GM23338 (cell line): ENCODE measurements around the gene FERMT3.

ENCODE experiments used
- CREB1 ChIP-seq: fragments of 250-450 bp; sonication (Bioruptor Pico); IDR thresholded peaks from 2 replicates; pipeline ENCODE4 v1.5.0; 2020; ENCODE audit warnings: low read depth, mild to moderate bottlenecking, moderate library complexity
- EZH2 ChIP-seq: fragments of 200-600 bp; sonication (generic); IDR thresholded peaks from one replicate; pipeline ENCODE4 v1.8.0; 2017; ENCODE audit warnings: antibody characterized with exemption, mild to moderate bottlenecking, low read depth; ENCODE audit not compliant: unreplicated experiment
- JUNB ChIP-seq: IDR thresholded peaks from one replicate; pipeline ENCODE4 v1.6.1; 2016; ENCODE audit warnings: antibody characterized with exemption; ENCODE audit not compliant: unreplicated experiment
- NANOG ChIP-seq: IDR thresholded peaks from 2 replicates; pipeline ENCODE4 v1.6.1; 2016; ENCODE audit warnings: antibody characterized with exemption, borderline replicate concordance
- POLR2AphosphoS5 ChIP-seq: IDR thresholded peaks from 2 replicates; pipeline ENCODE4 v1.6.1; 2016; ENCODE audit warnings: antibody characterized with exemption, low read depth
- STAT1 ChIP-seq: IDR thresholded peaks from one replicate; pipeline ENCODE4 v1.6.1; 2016; ENCODE audit warnings: antibody characterized with exemption; ENCODE audit not compliant: unreplicated experiment
- ZNF331 ChIP-seq: fragments of 250-450 bp; sonication (Bioruptor Pico); IDR thresholded peaks from 2 replicates; pipeline ENCODE4 v1.5.0; 2020; ENCODE audit warnings: low read depth, mild to moderate bottlenecking, moderate library complexity
- TF ChIP-seq, protein P1 (sequence below): IDR thresholded peaks from one replicate; pipeline ENCODE4 v1.6.1; 2018; ENCODE audit warnings: antibody characterized with exemption; ENCODE audit not compliant: unreplicated experiment
- TF ChIP-seq, protein P2 (sequence below), 2 experiments: fragments of 200-600 bp in 1 of 2; sonication (generic) in 1 of 2; conservative IDR thresholded peaks; 2 replicates each; pipeline versions ENCODE4 v1.5.1 to v1.6.1; 2016 to 2017; ENCODE audit warnings: antibody characterized with exemption in 2 of 2, low read depth in 2 of 2, mild to moderate bottlenecking in 2 of 2, moderate library complexity in 1 of 2
- TF ChIP-seq, protein P3 (sequence below): IDR thresholded peaks from 2 replicates; pipeline ENCODE4 v1.6.1; 2016; ENCODE audit warnings: antibody characterized with exemption

DNA sequence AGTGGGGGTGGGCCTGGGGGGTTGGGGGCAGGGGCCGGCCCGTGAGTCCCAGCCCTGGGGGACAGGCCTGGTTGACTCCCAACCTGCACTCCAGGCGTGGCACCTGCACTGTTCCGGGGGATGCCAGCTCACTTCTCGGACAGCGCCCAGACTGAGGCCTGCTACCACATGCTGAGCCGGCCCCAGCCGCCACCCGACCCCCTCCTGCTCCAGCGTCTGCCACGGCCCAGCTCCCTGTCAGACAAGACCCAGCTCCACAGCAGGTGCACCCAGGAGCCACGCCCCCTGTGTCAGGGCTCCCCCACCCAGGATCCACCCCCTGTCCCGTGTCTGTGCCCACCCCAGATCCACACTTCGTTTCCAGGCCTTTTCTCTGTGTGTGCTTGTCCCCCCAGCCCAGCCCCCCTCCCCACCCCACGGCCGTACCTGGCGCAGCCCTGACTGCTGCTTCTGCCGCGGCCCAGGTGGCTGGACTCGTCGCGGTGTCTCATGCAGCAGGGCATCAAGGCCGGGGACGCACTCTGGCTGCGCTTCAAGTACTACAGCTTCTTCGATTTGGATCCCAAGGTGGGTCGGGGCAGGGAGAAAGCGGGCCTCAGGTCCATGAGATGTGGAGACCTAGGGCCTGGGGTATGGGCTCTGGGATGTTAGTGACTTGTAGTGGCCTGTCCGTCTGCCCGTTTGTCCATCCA, 4.8 kb downstream of the FERMT3 start:
- TF ChIP-seq, protein P1, sequence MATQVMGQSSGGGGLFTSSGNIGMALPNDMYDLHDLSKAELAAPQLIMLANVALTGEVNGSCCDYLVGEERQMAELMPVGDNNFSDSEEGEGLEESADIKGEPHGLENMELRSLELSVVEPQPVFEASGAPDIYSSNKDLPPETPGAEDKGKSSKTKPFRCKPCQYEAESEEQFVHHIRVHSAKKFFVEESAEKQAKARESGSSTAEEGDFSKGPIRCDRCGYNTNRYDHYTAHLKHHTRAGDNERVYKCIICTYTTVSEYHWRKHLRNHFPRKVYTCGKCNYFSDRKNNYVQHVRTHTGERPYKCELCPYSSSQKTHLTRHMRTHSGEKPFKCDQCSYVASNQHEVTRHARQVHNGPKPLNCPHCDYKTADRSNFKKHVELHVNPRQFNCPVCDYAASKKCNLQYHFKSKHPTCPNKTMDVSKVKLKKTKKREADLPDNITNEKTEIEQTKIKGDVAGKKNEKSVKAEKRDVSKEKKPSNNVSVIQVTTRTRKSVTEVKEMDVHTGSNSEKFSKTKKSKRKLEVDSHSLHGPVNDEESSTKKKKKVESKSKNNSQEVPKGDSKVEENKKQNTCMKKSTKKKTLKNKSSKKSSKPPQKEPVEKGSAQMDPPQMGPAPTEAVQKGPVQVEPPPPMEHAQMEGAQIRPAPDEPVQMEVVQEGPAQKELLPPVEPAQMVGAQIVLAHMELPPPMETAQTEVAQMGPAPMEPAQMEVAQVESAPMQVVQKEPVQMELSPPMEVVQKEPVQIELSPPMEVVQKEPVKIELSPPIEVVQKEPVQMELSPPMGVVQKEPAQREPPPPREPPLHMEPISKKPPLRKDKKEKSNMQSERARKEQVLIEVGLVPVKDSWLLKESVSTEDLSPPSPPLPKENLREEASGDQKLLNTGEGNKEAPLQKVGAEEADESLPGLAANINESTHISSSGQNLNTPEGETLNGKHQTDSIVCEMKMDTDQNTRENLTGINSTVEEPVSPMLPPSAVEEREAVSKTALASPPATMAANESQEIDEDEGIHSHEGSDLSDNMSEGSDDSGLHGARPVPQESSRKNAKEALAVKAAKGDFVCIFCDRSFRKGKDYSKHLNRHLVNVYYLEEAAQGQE, result no peak
- TF ChIP-seq POLR2AphosphoS5 (no peak), ZNF331 (no peak), EZH2 (no peak), CREB1 (CRISPR knock-in tag) (no peak), JUNB (no peak), NANOG (no peak), STAT1 (no peak)
- TF ChIP-seq, protein P2, sequence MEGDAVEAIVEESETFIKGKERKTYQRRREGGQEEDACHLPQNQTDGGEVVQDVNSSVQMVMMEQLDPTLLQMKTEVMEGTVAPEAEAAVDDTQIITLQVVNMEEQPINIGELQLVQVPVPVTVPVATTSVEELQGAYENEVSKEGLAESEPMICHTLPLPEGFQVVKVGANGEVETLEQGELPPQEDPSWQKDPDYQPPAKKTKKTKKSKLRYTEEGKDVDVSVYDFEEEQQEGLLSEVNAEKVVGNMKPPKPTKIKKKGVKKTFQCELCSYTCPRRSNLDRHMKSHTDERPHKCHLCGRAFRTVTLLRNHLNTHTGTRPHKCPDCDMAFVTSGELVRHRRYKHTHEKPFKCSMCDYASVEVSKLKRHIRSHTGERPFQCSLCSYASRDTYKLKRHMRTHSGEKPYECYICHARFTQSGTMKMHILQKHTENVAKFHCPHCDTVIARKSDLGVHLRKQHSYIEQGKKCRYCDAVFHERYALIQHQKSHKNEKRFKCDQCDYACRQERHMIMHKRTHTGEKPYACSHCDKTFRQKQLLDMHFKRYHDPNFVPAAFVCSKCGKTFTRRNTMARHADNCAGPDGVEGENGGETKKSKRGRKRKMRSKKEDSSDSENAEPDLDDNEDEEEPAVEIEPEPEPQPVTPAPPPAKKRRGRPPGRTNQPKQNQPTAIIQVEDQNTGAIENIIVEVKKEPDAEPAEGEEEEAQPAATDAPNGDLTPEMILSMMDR (conservative IDR thresholded peaks at IDR 0.05; ENCODE audit: low read depth in 2 of 2), result no peak
- TF ChIP-seq, protein P3, sequence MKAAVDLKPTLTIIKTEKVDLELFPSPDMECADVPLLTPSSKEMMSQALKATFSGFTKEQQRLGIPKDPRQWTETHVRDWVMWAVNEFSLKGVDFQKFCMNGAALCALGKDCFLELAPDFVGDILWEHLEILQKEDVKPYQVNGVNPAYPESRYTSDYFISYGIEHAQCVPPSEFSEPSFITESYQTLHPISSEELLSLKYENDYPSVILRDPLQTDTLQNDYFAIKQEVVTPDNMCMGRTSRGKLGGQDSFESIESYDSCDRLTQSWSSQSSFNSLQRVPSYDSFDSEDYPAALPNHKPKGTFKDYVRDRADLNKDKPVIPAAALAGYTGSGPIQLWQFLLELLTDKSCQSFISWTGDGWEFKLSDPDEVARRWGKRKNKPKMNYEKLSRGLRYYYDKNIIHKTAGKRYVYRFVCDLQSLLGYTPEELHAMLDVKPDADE, result no peak
